Measurements from ENCODE around the gene BCL11B. TPM values are rescaled to one million over a fixed set of nuclear protein-coding genes. Genes with fewer than 3 reads are reported as not detected.
"Not testable (repeated sequence)": the region's sequence is repeated elsewhere in the genome, so short reads cannot be mapped to it uniquely, and the experiment has no call there.

BCL11B gene
- total and polyA plus RNA-seq, 11 donors = 0.04 to 2.1 (median 0.15) TPM; not detected in 3

GRCh38 chr14:99229654-99230207 lies 42.3 kb downstream of the BCL11B start:
- intact Hi-C loops (cut with DNase I) = no loop called here
- WGBS, 4 donors = 34 to 52% (median 48%) methylated on average over 7 to 10 of the region's 10 CpGs
- H3K4me3 ChIP-seq = no peak overlapping the region
- H3K36me3 ChIP-seq = no peaks in the 10 kb centered on the region
- peaks cover 3 to 73% (median 15%) of the 10 kb centered on the region in 9 donors for H3K27me3 ChIP-seq
- TF ChIP-seq CTCF (IDR thresholded peaks at IDR 0.05) = no peak
- no peak for TF ChIP-seq POLR2A (IDR thresholded peaks at IDR 0.05)
- ATAC-seq (no peak), DNase-seq (no peak)
- no peaks in the 10 kb centered on the region for H3K4me1 ChIP-seq
- H3K9me3 ChIP-seq = peaks cover 0 to 10% (median under 1%) of the 10 kb centered on the region in 12 donors
- H3K27ac ChIP-seq = peak overlapping the region in 1 of 12 donors; percentile 69

- H3K4me1 ChIP-seq; H3K4me3 ChIP-seq; H3K9me3 ChIP-seq; DNase-seq; H3K27ac ChIP-seq; intact Hi-C loops (cut with DNase I); H3K36me3 ChIP-seq; ATAC-seq: not testable (repeated sequence)
- H3K27me3 ChIP-seq = peaks cover 7 to 74% (median 14%) of the 10 kb centered on the region in 9 donors
- 81 to 90% (median 86%) methylated on average over 4 of the region's 4 CpGs for WGBS, 4 donors
These were observed 43.2 kb downstream of the BCL11B start for GRCh38 chr14:99228760-99229159.

DNA sequence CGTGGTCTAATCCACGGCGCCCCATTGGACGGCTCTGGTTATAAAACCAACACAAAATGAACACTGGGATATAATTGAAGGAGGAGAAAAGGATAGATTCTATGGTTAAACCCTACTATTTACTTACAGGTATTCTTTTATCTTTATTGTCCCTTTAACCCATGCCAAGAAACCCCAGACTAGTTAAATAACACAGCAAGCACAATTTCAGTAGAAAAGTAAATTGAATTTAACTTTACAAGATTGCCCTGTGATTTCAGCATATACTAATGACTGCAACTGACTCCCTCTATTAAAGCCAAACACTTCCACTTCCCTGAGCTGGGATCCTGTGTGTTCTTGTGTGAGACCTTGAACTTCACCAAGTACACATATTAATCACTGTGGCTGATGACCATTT lies 45.3 kb downstream of the BCL11B start:
- no peak for ATAC-seq
- no peaks in the 10 kb centered on the region for H3K36me3 ChIP-seq
- no peak overlapping the region for H3K4me3 ChIP-seq
- H3K27me3 ChIP-seq = peaks cover 5 to 62% (median 7%) of the 10 kb centered on the region in 9 donors
- no peak for DNase-seq
- intact Hi-C loops (cut with DNase I) = no loop called here
- WGBS, 4 donors = 92 to 97% (median 95%) methylated on average over 4 of the region's 4 CpGs
- H3K4me1 ChIP-seq = no peaks in the 10 kb centered on the region
- H3K9me3 ChIP-seq = no peaks in the 10 kb centered on the region
- no peak overlapping the region for H3K27ac ChIP-seq
- TF ChIP-seq POLR2A (IDR thresholded peaks at IDR 0.05) (no peak), CTCF (IDR thresholded peaks at IDR 0.05) (no peak)

GRCh38 chr14:99225436-99226203 lies 46.4 kb downstream of the BCL11B start:
- 61 to 82% (median 75%) methylated on average over 12 to 13 of the region's 13 CpGs for WGBS, 4 donors
- intact Hi-C loops (cut with DNase I) = no loop called here
- H3K9me3 ChIP-seq = no peaks in the 10 kb centered on the region
- ATAC-seq (no peak), DNase-seq (no peak)
- TF ChIP-seq POLR2A (IDR thresholded peaks at IDR 0.05) = no peak
- TF ChIP-seq CTCF (IDR thresholded peaks at IDR 0.05) = no peak
- H3K27ac ChIP-seq = no peak overlapping the region
- H3K4me1 ChIP-seq = no peaks in the 10 kb centered on the region
- no peak overlapping the region for H3K4me3 ChIP-seq
- no peaks in the 10 kb centered on the region for H3K36me3 ChIP-seq
- peaks cover 0 to 53% (median 0%) of the 10 kb centered on the region in 9 donors for H3K27me3 ChIP-seq
